Endodermal cell (in vitro differentiated cells): ENCODE results near the gene TSPAN3. TPM values are rescaled to one million over a fixed set of nuclear protein-coding genes. Genes with fewer than 3 reads are reported as not detected.

Experiments
- DNase-seq: peaks from one replicate; pipeline ENCODE4 v3.0.0-alpha.2; 2017
- H3K27ac ChIP-seq: 2 replicates; pipeline ENCODE4 v1.5.1; 2013; ENCODE audit warnings: mild to moderate bottlenecking, low read depth, low read length, moderate library complexity
- H3K27me3 ChIP-seq: 2 replicates; pipeline ENCODE4 v1.6.1; 2013; ENCODE audit warnings: mild to moderate bottlenecking, low read length, moderate library complexity; ENCODE audit not compliant: insufficient read depth, control insufficient read depth, poor library complexity, severe bottlenecking
- H3K36me3 ChIP-seq: 2 replicates; pipeline ENCODE4 v1.7.0; 2013; ENCODE audit warnings: mild to moderate bottlenecking, low read length, moderate library complexity; ENCODE audit not compliant: control insufficient read depth, insufficient read depth
- H3K4me1 ChIP-seq: one replicate; pipeline ENCODE4 v1.7.0; 2013; ENCODE audit warnings: low read length; ENCODE audit not compliant: control insufficient read depth, insufficient read depth
- H3K4me3 ChIP-seq: 2 replicates; pipeline ENCODE4 v1.5.1; 2013; ENCODE audit warnings: mild to moderate bottlenecking, low read length, moderate library complexity
- H3K9ac ChIP-seq: 2 replicates; pipeline ENCODE4 v1.6.1; 2013; ENCODE audit warnings: mild to moderate bottlenecking, low read length, moderate library complexity; ENCODE audit not compliant: poor library complexity, severe bottlenecking; ENCODE audit errors: extremely low read depth
- H3K9me3 ChIP-seq: 2 replicates; pipeline ENCODE4 v1.6.1; 2013; ENCODE audit warnings: mild to moderate bottlenecking, low read length, moderate library complexity; ENCODE audit not compliant: control insufficient read depth
- H3K27ac Mint-ChIP-seq: 2 replicates; pipeline ENCODE4 v1.8.0; 2020; ENCODE audit warnings: mixed read lengths
- H3K27me3 Mint-ChIP-seq: 2 replicates; pipeline ENCODE4 v1.8.0; 2021; ENCODE audit warnings: mild to moderate bottlenecking, mixed read lengths; ENCODE audit not compliant: insufficient read depth
- H3K36me3 Mint-ChIP-seq: 2 replicates; pipeline ENCODE4 v1.8.0; 2020; ENCODE audit warnings: low read depth, mixed read lengths
- H3K4me1 Mint-ChIP-seq: 2 replicates; pipeline ENCODE4 v1.8.0; 2020; ENCODE audit warnings: mixed read lengths
- H3K4me3 Mint-ChIP-seq: 2 replicates; pipeline ENCODE4 v1.8.0; 2020; ENCODE audit warnings: mild to moderate bottlenecking, moderate library complexity, mixed read lengths
- H3K9me3 Mint-ChIP-seq: 2 replicates; pipeline ENCODE4 v1.8.0; 2020; ENCODE audit warnings: mild to moderate bottlenecking, mixed read lengths
- CTCF ChIP-seq: fragments of 200-600 bp; sonication (generic); conservative IDR thresholded peaks from 2 replicates; pipeline ENCODE4 v1.5.0; 2021; ENCODE audit warnings: antibody characterized with exemption, mild to moderate bottlenecking
- WGBS, 2 experiments: methylation state at CpG; one replicate each; pipeline versions ENCODE4 v1.1.5 to v1.1.7; 2013; ENCODE audit warnings: missing lambda C conversion rate in 2 of 2, mixed read lengths in 1 of 2; ENCODE audit not compliant: insufficient coverage in 1 of 2, insufficient read length in 1 of 2; 5-methylcytosine and 5-hydroxymethylcytosine counted together
- total RNA-seq, 2 donors: library from RNA; stranded (reverse); fragmentation: NEBNext Ultra II Directional in 1 of 2; extraction: Animal tissue kit (Norgen Biotek cat#: 25700) in 1 of 2; gene quantifications; 2 replicates in 1 of 2; 3 replicates in 1 of 2; pipeline ENCODE4 v1.2.1, GENCODE V29; 2021

The TSPAN3 gene
- total RNA-seq, 2 donors from 2014 or later = 188 to 211 TPM

GRCh38 chr15:77014132-77015081 lies 56.5 kb downstream of the TSPAN3 start:
- no peaks in the 10 kb centered on the region for H3K27me3 Mint-ChIP-seq
- no peak overlapping the region for H3K27ac Mint-ChIP-seq
- Histone ChIP-seq H3K4me1 (no peaks in the 10 kb centered on the region), H3K27ac (no peak overlapping the region), H3K4me3 (no peak overlapping the region), H3K27me3 (no peaks in the 10 kb centered on the region), H3K9ac (no peak overlapping the region), H3K9me3 (no peaks in the 10 kb centered on the region), H3K36me3 (no peaks in the 10 kb centered on the region)
- no peaks in the 10 kb centered on the region for H3K4me1 Mint-ChIP-seq
- no peak for DNase-seq
- TF ChIP-seq CTCF = no peak
- no peaks in the 10 kb centered on the region for H3K9me3 Mint-ChIP-seq
- WGBS, 2 experiments = 89% methylated on average over 18 to 23 of the region's 23 CpGs
- no peaks in the 10 kb centered on the region for H3K36me3 Mint-ChIP-seq
- no peak overlapping the region for H3K4me3 Mint-ChIP-seq

DNA sequence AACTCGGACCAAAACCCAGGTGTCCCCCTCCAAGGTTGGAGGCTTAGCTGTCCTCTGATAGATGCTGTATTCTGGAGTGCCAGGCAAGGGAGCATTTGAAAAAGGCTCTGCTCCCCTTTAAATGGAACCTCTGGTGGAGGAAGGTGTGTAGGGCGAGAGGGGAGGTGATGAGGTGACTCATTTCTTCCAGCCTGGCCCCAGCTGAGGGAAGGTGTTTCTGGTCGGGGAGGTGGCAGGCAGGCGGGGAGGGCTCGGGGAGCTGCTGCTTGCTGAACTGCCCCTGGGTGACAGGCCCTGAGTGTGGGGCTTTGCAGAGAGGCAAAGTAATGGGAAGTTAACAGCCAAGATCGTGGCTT lies 57.2 kb downstream of the TSPAN3 start:
- TF ChIP-seq CTCF = no peak
- Histone ChIP-seq H3K27ac (no peak overlapping the region), H3K36me3 (no peaks in the 10 kb centered on the region), H3K9ac (no peak overlapping the region), H3K9me3 (no peaks in the 10 kb centered on the region), H3K4me1 (no peaks in the 10 kb centered on the region), H3K4me3 (no peak overlapping the region), H3K27me3 (no peaks in the 10 kb centered on the region)
- H3K4me3 Mint-ChIP-seq = no peak overlapping the region
- H3K36me3 Mint-ChIP-seq = no peaks in the 10 kb centered on the region
- 87 to 88% methylated on average over 5 to 6 of the region's 6 CpGs for WGBS, 2 experiments
- DNase-seq = no peak
- H3K4me1 Mint-ChIP-seq = no peaks in the 10 kb centered on the region
- H3K27ac Mint-ChIP-seq = no peak overlapping the region
- no peaks in the 10 kb centered on the region for H3K27me3 Mint-ChIP-seq
- H3K9me3 Mint-ChIP-seq = no peaks in the 10 kb centered on the region

GRCh38 chr15:77012868-77013267 lies 58.0 kb downstream of the TSPAN3 start:
- no peak for TF ChIP-seq CTCF
- Mint-ChIP-seq H3K4me1 (no peaks in the 10 kb centered on the region), H3K4me3 (no peak overlapping the region), H3K27ac (no peak overlapping the region), H3K36me3 (no peaks in the 10 kb centered on the region), H3K9me3 (no peaks in the 10 kb centered on the region), H3K27me3 (no peaks in the 10 kb centered on the region)
- Histone ChIP-seq H3K27me3 (no peaks in the 10 kb centered on the region), H3K4me1 (no peaks in the 10 kb centered on the region), H3K9me3 (no peaks in the 10 kb centered on the region), H3K36me3 (no peaks in the 10 kb centered on the region), H3K27ac (no peak overlapping the region), H3K9ac (no peak overlapping the region), H3K4me3 (no peak overlapping the region)
- WGBS, 2 experiments = 66 to 67% methylated on average over 3 to 4 of the region's 4 CpGs
- DNase-seq = no peak
